K562 (cell line): ENCODE data around the gene TMEM45A. TPM values are rescaled to one million over a fixed set of nuclear protein-coding genes. Genes with fewer than 3 reads are reported as not detected.
A peak's percentile ranks its signal among the peaks of the same experiment; 100 is the strongest.
"Not testable (repeated sequence)": the region's sequence is repeated elsewhere in the genome, so short reads cannot be mapped to it uniquely, and the experiment has no call there.

Experiments
- ATAC-seq: fragments of 200-7000 bp; cut with Tn5 transposase; 3 replicates; pipeline ENCODE4 v1.9.1; 2020; ENCODE audit warnings: moderate library complexity
- BruUV-seq: library from RNA; stranded (reverse); fragments of 400-500 nt; replicated peaks from 2 replicates; lab custom pipeline; 2021; lab: Mats Ljungman, UMichigan
- CTCF ChIA-PET: fragments of 300-600 bp; formaldehyde crosslinking; extraction: SDS; loops from one replicate; lab custom pipeline; 2021; ENCODE audit warnings: low intra/inter-chr PET ratio; lab: Yijun Ruan, JAX
- POLR2A ChIA-PET: fragments of 300-600, 350-650 bp; sonication (Branson Sonifier 250); formaldehyde crosslinking; extraction: SDS; loops from one replicate; lab custom pipeline; 2021; ENCODE audit warnings: antibody characterized with exemption, inconsistent platforms; lab: Yijun Ruan, JAX
- DNase-seq, 4 experiments: peaks; one replicate each; pipeline versions ENCODE4 v3.0.0 to v3.0.0-alpha.2; 2011 to 2018; ENCODE audit warnings: low spot score in 3 of 4, mixed read lengths in 3 of 4; ENCODE audit errors: extremely low read depth in 1 of 4
- FAIRE-seq: peaks from 2 replicates; lab custom pipeline; 2011; peaks lifted over from hg19 to GRCh38; lab: Jason Lieb, UNC
- H2AFZ ChIP-seq: 2 replicates; pipeline ENCODE4 v1.6.0; 2011; ENCODE audit warnings: low read depth, low read length, control low read depth, inconsistent platforms
- H3K27ac ChIP-seq: fragments of 200-600 bp; 3 replicates; pipeline ENCODE4 v1.8.0; 2011; ENCODE audit warnings: low read depth, mild to moderate bottlenecking, control low read depth, inconsistent platforms, low read length, moderate library complexity, mixed read lengths; ENCODE audit errors: extremely low read depth
- H3K27me3 ChIP-seq, 2 experiments: fragments of 300-600 bp in 1 of 2; 2 replicates in 1 of 2; 3 replicates in 1 of 2; pipeline versions ENCODE4 v1.6.0 to v1.8.0; 2011; ENCODE audit warnings: inconsistent platforms in 2 of 2, low read length in 2 of 2, mild to moderate bottlenecking in 1 of 2, mixed read lengths in 1 of 2, moderate library complexity in 1 of 2; ENCODE audit not compliant: control insufficient read depth in 2 of 2, insufficient read depth in 2 of 2
- H3K36me3 ChIP-seq: fragments of 300-600 bp; 3 replicates; pipeline ENCODE4 v1.8.0; 2011; ENCODE audit warnings: mild to moderate bottlenecking, low read length, inconsistent platforms; ENCODE audit not compliant: control insufficient read depth, insufficient read depth
- H3K4me1 ChIP-seq, 2 experiments: fragments of 200-600 bp in 1 of 2; replicated peaks in 1 of 2; 2 replicates in 1 of 2; 3 replicates in 1 of 2; pipeline versions ENCODE4 v1.5.1 to v1.8.0; 2011; ENCODE audit warnings: inconsistent platforms in 2 of 2, low read length in 2 of 2, mild to moderate bottlenecking in 1 of 2, mixed read lengths in 1 of 2, moderate library complexity in 1 of 2; ENCODE audit not compliant: control insufficient read depth in 2 of 2, insufficient read depth in 2 of 2
- H3K4me2 ChIP-seq: 2 replicates; pipeline ENCODE4 v1.6.1; 2011; ENCODE audit warnings: low read length, control low read depth, inconsistent platforms, mixed read lengths; ENCODE audit not compliant: insufficient read depth
- H3K4me3 ChIP-seq: fragments of 200-600 bp; sonication (generic), shearing (Covaris generic); 2 replicates; pipeline ENCODE4 v1.5.1; 2016; ENCODE audit warnings: control low read depth, inconsistent platforms
- H3K79me2 ChIP-seq: fragments of 200-600 bp; 3 replicates; pipeline ENCODE4 v1.8.0; 2011; ENCODE audit warnings: low read length, inconsistent platforms; ENCODE audit not compliant: control insufficient read depth, insufficient read depth
- H3K9ac ChIP-seq, 2 experiments: 2 replicates each; pipeline versions ENCODE4 v1.6.0 to v1.6.1; 2011; ENCODE audit warnings: low read depth in 2 of 2, low read length in 2 of 2, control low read depth in 1 of 2, inconsistent platforms in 1 of 2, mild to moderate bottlenecking in 1 of 2, mixed read lengths in 1 of 2; ENCODE audit not compliant: insufficient read depth in 1 of 2
- H3K9me1 ChIP-seq: one replicate; pipeline ENCODE4 v1.6.0; 2011; ENCODE audit warnings: inconsistent platforms, mild to moderate bottlenecking, low read length, moderate library complexity; ENCODE audit not compliant: control insufficient read depth, insufficient read depth
- H3K9me3 ChIP-seq: replicated peaks from 2 replicates; pipeline ENCODE4 v1.5.1; 2011; ENCODE audit warnings: low read depth, low read length, inconsistent platforms; ENCODE audit not compliant: control insufficient read depth, insufficient read depth
- H4K20me1 ChIP-seq: replicated peaks from 2 replicates; pipeline ENCODE4 v1.6.1; 2011; ENCODE audit warnings: low read length, inconsistent platforms, mixed read lengths; ENCODE audit not compliant: control insufficient read depth, insufficient read depth
- CBFA2T2 ChIP-seq: fragments of 450-650 bp; conservative IDR thresholded peaks from 2 replicates; pipeline ENCODE4 v1.6.1; 2017; ENCODE audit warnings: mild to moderate bottlenecking
- RAD51 ChIP-seq: fragments of 450-650 bp; IDR thresholded peaks from 2 replicates; pipeline ENCODE4 v1.7.1; 2016; ENCODE audit warnings: low read depth, mild to moderate bottlenecking, borderline replicate concordance
- TOE1 ChIP-seq, 2 experiments: fragments of 450-650 bp in 1 of 2; sonication (generic) in 1 of 2; formaldehyde crosslinking in 1 of 2; IDR thresholded peaks; 2 replicates each; pipeline versions ENCODE4 v1.7.1 to v1.8.0; 2016 to 2022; ENCODE audit warnings: borderline replicate concordance in 2 of 2, mild to moderate bottlenecking in 2 of 2, antibody characterized with exemption in 1 of 2, inconsistent platforms in 1 of 2, low read depth in 1 of 2, missing genetic modification reagents in 1 of 2, moderate library complexity in 1 of 2
- WGBS: fragments of 100-300 bp; shearing (Covaris generic); methylation state at CpG from one replicate; pipeline ENCODE4 v1.1.6; 2016; ENCODE audit warnings: low coverage, mixed read lengths; ENCODE audit not compliant: insufficient coverage; ENCODE audit errors: missing lambda C conversion rate; 5-methylcytosine and 5-hydroxymethylcytosine counted together
- in situ Hi-C: fragments of 300-500 bp; cut with MboI; formaldehyde crosslinking; loops from 4 replicates; pipeline ENCODE4 v1.15.0; 2018; ENCODE audit warnings: inconsistent platforms, mixed read lengths
- intact Hi-C: fragments of 100-400 bp; cut with micrococcal nuclease; formaldehyde crosslinking; loops from 2 replicates; pipeline ENCODE4 v1.14.2; 2022
- polyA plus RNA-seq, 8 experiments: library from polyadenylated mRNA; depleted of rRNA in 4 of 8; stranded (reverse) in 5 of 8; unstranded in 3 of 8; fragments of >200 nt; fragmentation: Nextera tagmentation in 2 of 8; fragmentation: Illumina TruSeq in 1 of 8; extraction: Ambion mirVana in 2 of 8; extraction: Trizol in 1 of 8; gene quantifications; 2 replicates each; pipeline versions ENCODE4 v1.2.1 to v1.2.3, GENCODE V29; 2011 to 2014; ENCODE audit warnings: inconsistent platforms in 1 of 8, missing spikeins in 1 of 8
- total RNA-seq, 7 experiments: library from RNA; depleted of rRNA in 6 of 7; stranded (reverse); fragments of >200 nt in 6 of 7; fragmentation: Illumina TruSeq in 2 of 7; extraction: Trizol in 2 of 7; gene quantifications; 2 replicates each; pipeline versions ENCODE4 v1.2.1 to v1.2.3, GENCODE V29; 2011 to 2021; ENCODE audit warnings: low replicate concordance in 1 of 7
- TF ChIP-seq, protein P1 (sequence below): fragments of 450-650 bp; formaldehyde crosslinking; IDR thresholded peaks from 2 replicates; pipeline ENCODE4 v1.4.0; 2020; ENCODE audit warnings: mild to moderate bottlenecking, mixed read lengths
- TF ChIP-seq, protein P2 (sequence below): sonication (generic); formaldehyde crosslinking; IDR thresholded peaks from 2 replicates; pipeline ENCODE4 v1.5.0; 2020; ENCODE audit warnings: missing genetic modification reagents

TMEM45A gene
- total and polyA plus RNA-seq, 9 of the 15 experiments (the other 6 are each of a cell fraction or from before 2014, with no cell fraction given), result 0.41 to 4.1 (median 0.95) TPM

DNA sequence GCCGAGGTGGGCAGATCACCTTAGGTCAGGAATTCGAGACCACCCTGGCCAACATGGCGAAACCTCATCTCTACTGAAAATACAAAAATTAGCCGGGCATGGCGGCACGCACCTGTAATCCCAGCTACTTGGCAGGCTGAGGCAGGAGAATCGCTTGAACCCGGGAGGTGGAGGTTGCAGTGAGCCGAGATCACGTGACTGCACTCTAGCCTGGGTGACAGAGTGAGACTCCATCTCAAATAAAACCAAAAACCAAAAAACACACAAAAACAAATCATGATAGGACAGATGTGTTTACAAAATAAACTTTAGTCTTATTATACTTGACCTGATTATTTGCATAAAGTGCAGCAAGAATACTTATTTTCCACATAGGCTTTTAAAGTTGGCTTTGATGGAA, 89.7 kb downstream of the TMEM45A start:
- H2AFZ ChIP-seq; H3K9me3 ChIP-seq; CTCF ChIA-PET; H3K36me3 ChIP-seq; H3K27ac ChIP-seq; H3K79me2 ChIP-seq; H3K4me1 ChIP-seq; H3K9ac ChIP-seq; H4K20me1 ChIP-seq; H3K9me1 ChIP-seq; ATAC-seq; BruUV-seq; DNase-seq; POLR2A ChIA-PET; H3K4me3 ChIP-seq; in situ Hi-C loops; intact Hi-C loops; H3K27me3 ChIP-seq; H3K4me2 ChIP-seq; FAIRE-seq; TF ChIP-seq TOE1 (CRISPR knock-in tag; IDR thresholded peaks at IDR 0.05; ENCODE audit: borderline replicate concordance, low read depth): not testable (repeated sequence)
- 22% methylated on average over 9 of the region's 10 CpGs for WGBS
- TF ChIP-seq, protein P1, sequence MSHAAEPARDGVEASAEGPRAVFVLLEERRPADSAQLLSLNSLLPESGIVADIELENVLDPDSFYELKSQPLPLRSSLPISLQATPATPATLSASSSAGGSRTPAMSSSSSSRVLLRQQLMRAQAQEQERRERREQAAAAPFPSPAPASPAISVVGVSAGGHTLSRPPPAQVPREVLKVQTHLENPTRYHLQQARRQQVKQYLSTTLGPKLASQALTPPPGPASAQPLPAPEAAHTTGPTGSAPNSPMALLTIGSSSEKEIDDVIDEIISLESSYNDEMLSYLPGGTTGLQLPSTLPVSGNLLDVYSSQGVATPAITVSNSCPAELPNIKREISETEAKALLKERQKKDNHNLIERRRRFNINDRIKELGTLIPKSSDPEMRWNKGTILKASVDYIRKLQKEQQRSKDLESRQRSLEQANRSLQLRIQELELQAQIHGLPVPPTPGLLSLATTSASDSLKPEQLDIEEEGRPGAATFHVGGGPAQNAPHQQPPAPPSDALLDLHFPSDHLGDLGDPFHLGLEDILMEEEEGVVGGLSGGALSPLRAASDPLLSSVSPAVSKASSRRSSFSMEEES (CRISPR knock-in tag), result peak; percentile 75
- TF ChIP-seq TOE1 (IDR thresholded peaks at IDR 0.05; ENCODE audit: borderline replicate concordance) (peak; percentile 67; the same call in 1 of the 2 replicates), RAD51 (peak; percentile 72), CBFA2T2 (peak; percentile 16; the same call in 1 of the 2 replicates)
- TF ChIP-seq, protein P2, sequence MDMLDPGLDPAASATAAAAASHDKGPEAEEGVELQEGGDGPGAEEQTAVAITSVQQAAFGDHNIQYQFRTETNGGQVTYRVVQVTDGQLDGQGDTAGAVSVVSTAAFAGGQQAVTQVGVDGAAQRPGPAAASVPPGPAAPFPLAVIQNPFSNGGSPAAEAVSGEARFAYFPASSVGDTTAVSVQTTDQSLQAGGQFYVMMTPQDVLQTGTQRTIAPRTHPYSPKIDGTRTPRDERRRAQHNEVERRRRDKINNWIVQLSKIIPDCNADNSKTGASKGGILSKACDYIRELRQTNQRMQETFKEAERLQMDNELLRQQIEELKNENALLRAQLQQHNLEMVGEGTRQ (CRISPR knock-in tag), result peak; percentile 45
